GM19023 (cell line): ENCODE results near the gene ARSI.
"Not testable (repeated sequence)": the region's sequence is repeated elsewhere in the genome, so short reads cannot be mapped to it uniquely, and the experiment has no call there.

Experiments
- ATAC-seq: cut with Tn5 transposase; IDR thresholded peaks from one replicate; pipeline ENCODE4 v1.9.1; 2021; ENCODE audit warnings: mild to moderate bottlenecking, moderate library complexity; ENCODE audit not compliant: unreplicated experiment

Gene ARSI

GRCh38 chr5:150248946-150249345 lies 53.8 kb downstream of the ARSI start:
- ATAC-seq, result no peak

- not testable (repeated sequence) for ATAC-seq
These were observed 54.2 kb downstream of the ARSI start for GRCh38 chr5:150248493-150248892.

GRCh38 chr5:150247726-150248125 lies 55.0 kb downstream of the ARSI start:
- ATAC-seq, result no peak

- ATAC-seq, result no peak
These were observed 55.9 kb downstream of the ARSI start for GRCh38 chr5:150246835-150247234.

GRCh38 chr5:150246429-150246828 lies 56.3 kb downstream of the ARSI start:
- ATAC-seq, result no peak
